NCI-H82 treated with DMSO at 0.1 percent for 48 hours (cell line): ENCODE data around the gene DPP3.
"Not testable (repeated sequence)": the region's sequence is repeated elsewhere in the genome, so short reads cannot be mapped to it uniquely, and the experiment has no call there.

ENCODE experiments used
- DNase-seq: peaks from one replicate; lab custom pipeline; 2025; ENCODE audit not compliant: unreplicated experiment; lab: John Stamatoyannopoulos, UW

The DPP3 gene

GRCh38 chr11:66480117-66480938 lies at the start of gene DPP3:
Gene DPP3, plus strand, starts transcription at chr11:66480434. Its CDS starts 1,767 bp downstream, at chr11:66482201.
- DNase-seq: peak; percentile 79

GRCh38 chr11:66431287-66431686 lies 48.9 kb upstream of the DPP3 start:
- not testable (repeated sequence) for DNase-seq

GRCh38 chr11:66431871-66432329 lies 48.3 kb upstream of the DPP3 start:
- DNase-seq: not testable (repeated sequence)

- DNase-seq: no peak
These were observed 47.6 kb upstream of the DPP3 start for GRCh38 chr11:66432597-66432996.

GRCh38 chr11:66437979-66438503 lies 42.2 kb upstream of the DPP3 start:
- no peak for DNase-seq

GRCh38 chr11:66438504-66439466 lies 41.4 kb upstream of the DPP3 start, which contains the start of gene MRPL11:
Gene MRPL11, minus strand, starts transcription at chr11:66438848. Its CDS starts 94 bp downstream, at chr11:66438754.
- peak; percentile 88 for DNase-seq

GRCh38 chr11:66440101-66440939 lies 39.9 kb upstream of the DPP3 start:
- not testable (repeated sequence) for DNase-seq

- not testable (repeated sequence) for DNase-seq
These were observed 39.3 kb upstream of the DPP3 start for GRCh38 chr11:66440940-66441282.

- DNase-seq: no peak
These were observed 36.6 kb upstream of the DPP3 start for GRCh38 chr11:66443602-66444001.

- no peak for DNase-seq
These were observed 33.2 kb upstream of the DPP3 start for GRCh38 chr11:66447012-66447411.

- DNase-seq: no peak
These were observed 31.7 kb upstream of the DPP3 start for GRCh38 chr11:66448523-66448922.

- no peak for DNase-seq
These were observed 29.7 kb upstream of the DPP3 start for GRCh38 chr11:66450560-66450959.

- DNase-seq: no peak
These were observed 28.6 kb upstream of the DPP3 start for GRCh38 chr11:66451663-66452062.

GRCh38 chr11:66454247-66454646 lies 26.0 kb upstream of the DPP3 start:
- DNase-seq: no peak

- DNase-seq: no peak
These were observed 25.4 kb upstream of the DPP3 start for GRCh38 chr11:66454828-66455227.

- DNase-seq: no peak
These were observed 22.4 kb upstream of the DPP3 start for GRCh38 chr11:66457826-66458225.

GRCh38 chr11:66459138-66459778 lies 21.0 kb upstream of the DPP3 start:
- peak; percentile 81 for DNase-seq

- no peak for DNase-seq
These were observed 18.2 kb upstream of the DPP3 start for GRCh38 chr11:66462010-66462409.

GRCh38 chr11:66462911-66463310 lies 17.3 kb upstream of the DPP3 start:
- DNase-seq: no peak

GRCh38 chr11:66464116-66464515 lies 16.1 kb upstream of the DPP3 start:
- DNase-seq: not testable (repeated sequence)
